ENCODE measurements around the gene CCDC24.

DNA sequence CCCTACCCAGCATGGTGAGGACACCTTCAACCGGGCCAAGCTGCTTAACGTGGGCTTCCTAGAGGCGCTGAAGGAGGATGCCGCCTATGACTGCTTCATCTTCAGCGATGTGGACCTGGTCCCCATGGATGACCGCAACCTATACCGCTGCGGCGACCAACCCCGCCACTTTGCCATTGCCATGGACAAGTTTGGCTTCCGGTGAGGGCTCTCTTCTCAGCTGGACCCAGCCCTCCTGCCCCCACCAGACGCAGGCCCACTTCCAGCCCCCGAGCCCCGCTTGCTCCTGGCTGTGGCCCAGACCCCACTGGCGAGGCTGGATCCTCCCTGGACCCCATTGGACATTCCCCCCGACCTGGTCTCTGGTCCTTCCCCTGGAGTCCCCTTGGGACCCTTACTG lies 6.5 kb upstream of the CCDC24 start:
- TF ChIP-seq, protein P1, sequence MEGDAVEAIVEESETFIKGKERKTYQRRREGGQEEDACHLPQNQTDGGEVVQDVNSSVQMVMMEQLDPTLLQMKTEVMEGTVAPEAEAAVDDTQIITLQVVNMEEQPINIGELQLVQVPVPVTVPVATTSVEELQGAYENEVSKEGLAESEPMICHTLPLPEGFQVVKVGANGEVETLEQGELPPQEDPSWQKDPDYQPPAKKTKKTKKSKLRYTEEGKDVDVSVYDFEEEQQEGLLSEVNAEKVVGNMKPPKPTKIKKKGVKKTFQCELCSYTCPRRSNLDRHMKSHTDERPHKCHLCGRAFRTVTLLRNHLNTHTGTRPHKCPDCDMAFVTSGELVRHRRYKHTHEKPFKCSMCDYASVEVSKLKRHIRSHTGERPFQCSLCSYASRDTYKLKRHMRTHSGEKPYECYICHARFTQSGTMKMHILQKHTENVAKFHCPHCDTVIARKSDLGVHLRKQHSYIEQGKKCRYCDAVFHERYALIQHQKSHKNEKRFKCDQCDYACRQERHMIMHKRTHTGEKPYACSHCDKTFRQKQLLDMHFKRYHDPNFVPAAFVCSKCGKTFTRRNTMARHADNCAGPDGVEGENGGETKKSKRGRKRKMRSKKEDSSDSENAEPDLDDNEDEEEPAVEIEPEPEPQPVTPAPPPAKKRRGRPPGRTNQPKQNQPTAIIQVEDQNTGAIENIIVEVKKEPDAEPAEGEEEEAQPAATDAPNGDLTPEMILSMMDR (IDR thresholded peaks at IDR 0.05), result no peak
- TF ChIP-seq EZH2 (IDR thresholded peaks at IDR 0.05), result no peak
